Measurements from ENCODE around the gene CHRDL2.

The CHRDL2 gene

DNA sequence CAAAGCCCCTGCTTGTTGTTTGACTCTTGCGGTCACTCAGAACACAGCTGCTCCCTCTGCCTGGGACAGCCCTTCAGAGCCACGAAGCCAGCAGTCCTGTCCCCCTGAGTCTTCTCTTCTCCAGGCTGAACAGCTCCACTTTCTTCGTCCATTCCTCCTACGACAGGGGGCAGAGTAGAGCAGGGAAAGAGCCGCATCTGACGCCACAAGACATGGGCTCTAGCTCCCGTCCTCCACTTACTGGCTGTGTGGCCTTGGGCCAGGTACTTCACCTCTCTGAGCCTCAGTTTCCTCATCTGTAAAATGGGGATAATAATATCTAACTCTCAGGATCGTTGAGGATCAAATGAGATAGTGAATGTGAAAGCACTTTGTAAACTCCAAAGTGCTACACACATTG, 29.9 kb downstream of the CHRDL2 start:
- Histone ChIP-seq H3K4me3 (ENCODE audit: low read length, poor library complexity, severe bottlenecking) (no peak overlapping the region), H3K9ac (ENCODE audit: low read depth, low read length, poor library complexity, severe bottlenecking) (no peak overlapping the region), H3K27me3 (ENCODE audit: insufficient read depth, low read length, poor library complexity, severe bottlenecking) (no peaks in the 10 kb centered on the region), H3K4me2 (ENCODE audit: low read depth, low read length, poor library complexity, severe bottlenecking) (no peak overlapping the region), H2AFZ (ENCODE audit: low read length) (no peak overlapping the region), H4K20me1 (ENCODE audit: insufficient read depth, low read length, poor library complexity, severe bottlenecking) (no peaks in the 10 kb centered on the region), H3K4me1 (ENCODE audit: insufficient read depth, low read length, poor library complexity, severe bottlenecking) (no peaks in the 10 kb centered on the region), H3K9me3 (ENCODE audit: insufficient read depth, low read depth, low read length) (no peaks in the 10 kb centered on the region), H3K9me2 (replicated peaks; ENCODE audit: low read depth, low read length) (no peaks in the 10 kb centered on the region), H3F3A (ENCODE audit: low read depth) (no peaks in the 10 kb centered on the region), H3K36me3 (ENCODE audit: insufficient read depth, low read length) (no peaks in the 10 kb centered on the region), H3K79me2 (ENCODE audit: insufficient read depth, low read length) (no peaks in the 10 kb centered on the region)
- no peak for TF ChIP-seq EZH2phosphoT487 (IDR thresholded peaks at IDR 0.05; ENCODE audit: borderline replicate concordance)
- TF ChIP-seq, protein P1, sequence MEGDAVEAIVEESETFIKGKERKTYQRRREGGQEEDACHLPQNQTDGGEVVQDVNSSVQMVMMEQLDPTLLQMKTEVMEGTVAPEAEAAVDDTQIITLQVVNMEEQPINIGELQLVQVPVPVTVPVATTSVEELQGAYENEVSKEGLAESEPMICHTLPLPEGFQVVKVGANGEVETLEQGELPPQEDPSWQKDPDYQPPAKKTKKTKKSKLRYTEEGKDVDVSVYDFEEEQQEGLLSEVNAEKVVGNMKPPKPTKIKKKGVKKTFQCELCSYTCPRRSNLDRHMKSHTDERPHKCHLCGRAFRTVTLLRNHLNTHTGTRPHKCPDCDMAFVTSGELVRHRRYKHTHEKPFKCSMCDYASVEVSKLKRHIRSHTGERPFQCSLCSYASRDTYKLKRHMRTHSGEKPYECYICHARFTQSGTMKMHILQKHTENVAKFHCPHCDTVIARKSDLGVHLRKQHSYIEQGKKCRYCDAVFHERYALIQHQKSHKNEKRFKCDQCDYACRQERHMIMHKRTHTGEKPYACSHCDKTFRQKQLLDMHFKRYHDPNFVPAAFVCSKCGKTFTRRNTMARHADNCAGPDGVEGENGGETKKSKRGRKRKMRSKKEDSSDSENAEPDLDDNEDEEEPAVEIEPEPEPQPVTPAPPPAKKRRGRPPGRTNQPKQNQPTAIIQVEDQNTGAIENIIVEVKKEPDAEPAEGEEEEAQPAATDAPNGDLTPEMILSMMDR (conservative IDR thresholded peaks at IDR 0.05; ENCODE audit: low read length), result no peak

DNA sequence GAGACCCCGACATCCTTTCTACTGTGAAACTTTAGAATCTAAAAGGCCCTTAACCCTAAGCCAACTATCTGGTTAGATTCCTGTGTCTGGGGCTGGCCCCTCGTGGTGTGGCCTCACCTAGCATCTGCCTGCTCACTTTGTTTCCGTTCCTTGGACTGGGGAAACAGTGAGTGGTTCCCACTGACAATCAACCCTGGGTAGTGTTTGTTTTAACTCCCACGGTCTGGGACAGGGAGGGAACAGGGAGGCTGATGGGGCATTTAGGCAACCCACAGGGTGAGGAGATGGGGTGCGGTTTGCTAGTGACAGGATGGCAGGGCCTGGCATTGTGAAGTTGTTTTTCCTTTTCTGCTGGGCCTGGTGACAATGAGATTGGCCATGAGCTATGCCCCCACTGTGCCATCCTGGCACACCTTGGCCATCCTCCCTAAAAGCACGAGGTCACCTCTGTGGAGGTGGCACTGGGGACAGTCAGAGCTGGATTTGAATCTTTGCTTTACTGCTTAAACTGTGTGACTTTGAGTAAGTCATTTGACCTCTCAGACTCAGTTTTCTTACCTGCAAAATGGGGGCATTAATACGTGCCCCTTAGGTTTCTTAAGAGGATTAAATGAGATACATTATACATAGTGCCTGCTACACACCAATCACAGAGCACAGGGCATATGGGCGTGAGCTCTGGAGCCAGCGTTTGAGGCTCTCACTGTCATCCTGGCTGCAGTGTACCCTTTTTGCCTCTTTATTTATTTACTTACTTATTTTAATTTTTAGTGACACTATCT, 31.4 kb downstream of the CHRDL2 start:
- H3K9me3 ChIP-seq (ENCODE audit: insufficient read depth, low read depth, low read length), result no peaks in the 10 kb centered on the region
- H3K4me2 ChIP-seq (ENCODE audit: low read depth, low read length, poor library complexity, severe bottlenecking), result no peak overlapping the region
- no peaks in the 10 kb centered on the region for H3K27me3 ChIP-seq (ENCODE audit: insufficient read depth, low read length, poor library complexity, severe bottlenecking)
- no peaks in the 10 kb centered on the region for H3K4me1 ChIP-seq (ENCODE audit: insufficient read depth, low read length, poor library complexity, severe bottlenecking)
- TF ChIP-seq, protein P1 (conservative IDR thresholded peaks at IDR 0.05; ENCODE audit: low read length), result no peak
- no peak for TF ChIP-seq EZH2phosphoT487 (IDR thresholded peaks at IDR 0.05; ENCODE audit: borderline replicate concordance)
- no peaks in the 10 kb centered on the region for H3F3A ChIP-seq (ENCODE audit: low read depth)
- no peaks in the 10 kb centered on the region for H3K36me3 ChIP-seq (ENCODE audit: insufficient read depth, low read length)
- H2AFZ ChIP-seq (ENCODE audit: low read length), result no peak overlapping the region
- H3K79me2 ChIP-seq (ENCODE audit: insufficient read depth, low read length), result no peaks in the 10 kb centered on the region
- no peak overlapping the region for H3K9ac ChIP-seq (ENCODE audit: low read depth, low read length, poor library complexity, severe bottlenecking)
- no peak overlapping the region for H3K4me3 ChIP-seq (ENCODE audit: low read length, poor library complexity, severe bottlenecking)
- H3K9me2 ChIP-seq (replicated peaks; ENCODE audit: low read depth, low read length), result no peaks in the 10 kb centered on the region
- H4K20me1 ChIP-seq (ENCODE audit: insufficient read depth, low read length, poor library complexity, severe bottlenecking), result no peaks in the 10 kb centered on the region

- H3K27me3 ChIP-seq (ENCODE audit: insufficient read depth, low read length, poor library complexity, severe bottlenecking), result no peaks in the 10 kb centered on the region
- no peak overlapping the region for H3K9ac ChIP-seq (ENCODE audit: low read depth, low read length, poor library complexity, severe bottlenecking)
- H3K9me2 ChIP-seq (replicated peaks; ENCODE audit: low read depth, low read length), result no peaks in the 10 kb centered on the region
- H4K20me1 ChIP-seq (ENCODE audit: insufficient read depth, low read length, poor library complexity, severe bottlenecking), result no peaks in the 10 kb centered on the region
- no peak for TF ChIP-seq EZH2phosphoT487 (IDR thresholded peaks at IDR 0.05; ENCODE audit: borderline replicate concordance)
- TF ChIP-seq, protein P1 (conservative IDR thresholded peaks at IDR 0.05; ENCODE audit: low read length), result no peak
- H3K9me3 ChIP-seq (ENCODE audit: insufficient read depth, low read depth, low read length), result no peaks in the 10 kb centered on the region
- H3K4me2 ChIP-seq (ENCODE audit: low read depth, low read length, poor library complexity, severe bottlenecking), result no peak overlapping the region
- H3K79me2 ChIP-seq (ENCODE audit: insufficient read depth, low read length), result no peaks in the 10 kb centered on the region
- no peaks in the 10 kb centered on the region for H3F3A ChIP-seq (ENCODE audit: low read depth)
- H3K4me3 ChIP-seq (ENCODE audit: low read length, poor library complexity, severe bottlenecking), result no peak overlapping the region
- no peaks in the 10 kb centered on the region for H3K36me3 ChIP-seq (ENCODE audit: insufficient read depth, low read length)
- no peaks in the 10 kb centered on the region for H3K4me1 ChIP-seq (ENCODE audit: insufficient read depth, low read length, poor library complexity, severe bottlenecking)
- no peak overlapping the region for H2AFZ ChIP-seq (ENCODE audit: low read length)
Observed at GRCh38 chr11:74697722-74698121, 33.5 kb downstream of the CHRDL2 start.
